ENCODE data around the gene CDK5. TPM values are rescaled to one million over a fixed set of nuclear protein-coding genes. Genes with fewer than 3 reads are reported as not detected.

The CDK5 gene
- total and polyA plus RNA-seq, 2 donors, result 8.9 to 19.8 TPM

GRCh38 chr7:151056666-151057505 lies 811 bp downstream of the CDK5 start:
- Histone ChIP-seq H3K27ac (ENCODE audit: low read depth in 1 of 2, low read length in 1 of 2) (no peak overlapping the region), H3K36me3 (ENCODE audit: control insufficient read depth in 2 of 2, insufficient read depth in 2 of 2, low read length in 1 of 2) (no peaks in the 10 kb centered on the region), H3K27me3 (ENCODE audit: control insufficient read depth in 2 of 2, insufficient read depth in 1 of 2, low read length in 1 of 2) (peaks cover 0 to 3% of the 10 kb centered on the region in 2 donors), H3K4me3 (ENCODE audit: low read length in 2 of 2) (peak overlapping the region; percentile 67 to 69), H3K9me3 (ENCODE audit: control insufficient read depth in 2 of 2, insufficient read depth in 1 of 2, low read length in 1 of 2) (no peaks in the 10 kb centered on the region), H3K4me1 (ENCODE audit: control insufficient read depth in 2 of 2, insufficient read depth in 2 of 2, low read length in 2 of 2) (peaks cover 27 to 39% of the 10 kb centered on the region in 2 donors)
- 68% methylated on average over 29 of the region's 29 CpGs for WGBS
- peak in 1 of 9 donors; percentile 10 for DNase-seq (ENCODE audit: low read depth in 6 of 9, low spot score in 9 of 9)

GRCh38 chr7:151056283-151056665 lies 1.4 kb downstream of the CDK5 start:
- H3K9me3 ChIP-seq (ENCODE audit: control insufficient read depth in 2 of 2, insufficient read depth in 1 of 2, low read length in 1 of 2), result no peaks in the 10 kb centered on the region
- H3K4me1 ChIP-seq (ENCODE audit: control insufficient read depth in 2 of 2, insufficient read depth in 2 of 2, low read length in 2 of 2), result peaks cover 28 to 41% of the 10 kb centered on the region in 2 donors
- no peak overlapping the region for H3K4me3 ChIP-seq (ENCODE audit: low read length in 2 of 2)
- 97% methylated on average over 6 of the region's 6 CpGs for WGBS
- no peaks in the 10 kb centered on the region for H3K36me3 ChIP-seq (ENCODE audit: control insufficient read depth in 2 of 2, insufficient read depth in 2 of 2, low read length in 1 of 2)
- peaks cover 0 to 7% of the 10 kb centered on the region in 2 donors for H3K27me3 ChIP-seq (ENCODE audit: control insufficient read depth in 2 of 2, insufficient read depth in 1 of 2, low read length in 1 of 2)
- no peak overlapping the region for H3K27ac ChIP-seq (ENCODE audit: low read depth in 1 of 2, low read length in 1 of 2)
- no peak for DNase-seq (ENCODE audit: low read depth in 6 of 9, low spot score in 9 of 9)

- no peak overlapping the region for H3K27ac ChIP-seq (ENCODE audit: low read depth in 1 of 2, low read length in 1 of 2)
- no peak overlapping the region for H3K4me3 ChIP-seq (ENCODE audit: low read length in 2 of 2)
- H3K36me3 ChIP-seq (ENCODE audit: control insufficient read depth in 2 of 2, insufficient read depth in 2 of 2, low read length in 1 of 2), result no peaks in the 10 kb centered on the region
- H3K4me1 ChIP-seq (ENCODE audit: control insufficient read depth in 2 of 2, insufficient read depth in 2 of 2, low read length in 2 of 2), result peaks cover 17 to 26% of the 10 kb centered on the region in 2 donors
- no peaks in the 10 kb centered on the region for H3K9me3 ChIP-seq (ENCODE audit: control insufficient read depth in 2 of 2, insufficient read depth in 1 of 2, low read length in 1 of 2)
- WGBS, result 99% methylated on average over 8 of the region's 8 CpGs
- H3K27me3 ChIP-seq (ENCODE audit: control insufficient read depth in 2 of 2, insufficient read depth in 1 of 2, low read length in 1 of 2), result peaks cover 7 to 27% of the 10 kb centered on the region in 2 donors
- no peak for DNase-seq (ENCODE audit: low read depth in 6 of 9, low spot score in 9 of 9)
These were observed 3.9 kb downstream of the CDK5 start for GRCh38 chr7:151053751-151054150.

- Histone ChIP-seq H3K9me3 (ENCODE audit: control insufficient read depth in 2 of 2, insufficient read depth in 1 of 2, low read length in 1 of 2) (no peaks in the 10 kb centered on the region), H3K4me3 (ENCODE audit: low read length in 2 of 2) (no peak overlapping the region), H3K27ac (ENCODE audit: low read depth in 1 of 2, low read length in 1 of 2) (no peak overlapping the region), H3K27me3 (ENCODE audit: control insufficient read depth in 2 of 2, insufficient read depth in 1 of 2, low read length in 1 of 2) (peaks cover 7 to 30% of the 10 kb centered on the region in 2 donors), H3K36me3 (ENCODE audit: control insufficient read depth in 2 of 2, insufficient read depth in 2 of 2, low read length in 1 of 2) (no peaks in the 10 kb centered on the region), H3K4me1 (ENCODE audit: control insufficient read depth in 2 of 2, insufficient read depth in 2 of 2, low read length in 2 of 2) (peaks cover 16 to 20% of the 10 kb centered on the region in 2 donors)
- 81% methylated on average over 4 of the region's 4 CpGs for WGBS
- no peak for DNase-seq (ENCODE audit: low read depth in 6 of 9, low spot score in 9 of 9)
These were observed 4.6 kb downstream of the CDK5 start for GRCh38 chr7:151053096-151053495.

GRCh38 chr7:151051108-151051507 lies 6.6 kb downstream of the CDK5 start:
- peak overlapping the region in 1 of 2 donors; percentile 20 for H3K4me3 ChIP-seq (ENCODE audit: low read length in 2 of 2)
- H3K36me3 ChIP-seq (ENCODE audit: control insufficient read depth in 2 of 2, insufficient read depth in 2 of 2, low read length in 1 of 2), result peaks cover 0 to 5% of the 10 kb centered on the region in 2 donors
- H3K27me3 ChIP-seq (ENCODE audit: control insufficient read depth in 2 of 2, insufficient read depth in 1 of 2, low read length in 1 of 2), result peaks cover 7 to 30% of the 10 kb centered on the region in 2 donors
- WGBS, result 2% methylated on average over 50 of the region's 50 CpGs
- peaks cover 4 to 12% of the 10 kb centered on the region in 2 donors for H3K4me1 ChIP-seq (ENCODE audit: control insufficient read depth in 2 of 2, insufficient read depth in 2 of 2, low read length in 2 of 2)
- DNase-seq (ENCODE audit: low read depth in 6 of 9, low spot score in 9 of 9), result peak; percentile 18 to 77 (median 48)
- H3K9me3 ChIP-seq (ENCODE audit: control insufficient read depth in 2 of 2, insufficient read depth in 1 of 2, low read length in 1 of 2), result no peaks in the 10 kb centered on the region
- no peak overlapping the region for H3K27ac ChIP-seq (ENCODE audit: low read depth in 1 of 2, low read length in 1 of 2)

- Histone ChIP-seq H3K27me3 (ENCODE audit: control insufficient read depth in 2 of 2, insufficient read depth in 1 of 2, low read length in 1 of 2) (peaks cover 7 to 30% of the 10 kb centered on the region in 2 donors), H3K9me3 (ENCODE audit: control insufficient read depth in 2 of 2, insufficient read depth in 1 of 2, low read length in 1 of 2) (no peaks in the 10 kb centered on the region), H3K4me1 (ENCODE audit: control insufficient read depth in 2 of 2, insufficient read depth in 2 of 2, low read length in 2 of 2) (peaks cover 4 to 12% of the 10 kb centered on the region in 2 donors), H3K36me3 (ENCODE audit: control insufficient read depth in 2 of 2, insufficient read depth in 2 of 2, low read length in 1 of 2) (peaks cover 3 to 23% of the 10 kb centered on the region in 2 donors), H3K27ac (ENCODE audit: low read depth in 1 of 2, low read length in 1 of 2) (no peak overlapping the region), H3K4me3 (ENCODE audit: low read length in 2 of 2) (no peak overlapping the region)
- no peak for DNase-seq (ENCODE audit: low read depth in 6 of 9, low spot score in 9 of 9)
- 96% methylated on average over 38 of the region's 38 CpGs for WGBS
These were observed 8.7 kb downstream of the CDK5 start for GRCh38 chr7:151048911-151049463.

- no peak within 1 kb of the TSS for H3K4me3 ChIP-seq (ENCODE audit: low read length in 2 of 2)
- H3K27ac ChIP-seq (ENCODE audit: low read depth in 1 of 2, low read length in 1 of 2), result no peak within 1 kb of the TSS
- WGBS, result 92% methylated on average over 22 of the region's 22 CpGs
- H3K27me3 ChIP-seq (ENCODE audit: control insufficient read depth in 2 of 2, insufficient read depth in 1 of 2, low read length in 1 of 2), result peaks cover 7 to 30% of the 10 kb centered on the region in 2 donors
- no peaks in the 10 kb centered on the region for H3K9me3 ChIP-seq (ENCODE audit: control insufficient read depth in 2 of 2, insufficient read depth in 1 of 2, low read length in 1 of 2)
- DNase-seq (ENCODE audit: low read depth in 6 of 9, low spot score in 9 of 9), result no peak
- H3K36me3 ChIP-seq (ENCODE audit: control insufficient read depth in 2 of 2, insufficient read depth in 2 of 2, low read length in 1 of 2), result peaks cover 4 to 30% of the 10 kb centered on the region in 2 donors
- H3K4me1 ChIP-seq (ENCODE audit: control insufficient read depth in 2 of 2, insufficient read depth in 2 of 2, low read length in 2 of 2), result peaks cover 4 to 9% of the 10 kb centered on the region in 2 donors
These were observed 9.5 kb downstream of the CDK5 start, which contains the start of gene ASIC3 for GRCh38 chr7:151047976-151048815. TSS of gene ASIC3 (plus strand) at chr7:151048531. CDS start at chr7:151048886, 355 bp downstream.

GRCh38 chr7:151046603-151047573 lies 10.8 kb downstream of the CDK5 start:
- Histone ChIP-seq H3K27ac (ENCODE audit: low read depth in 1 of 2, low read length in 1 of 2) (no peak overlapping the region), H3K9me3 (ENCODE audit: control insufficient read depth in 2 of 2, insufficient read depth in 1 of 2, low read length in 1 of 2) (no peaks in the 10 kb centered on the region), H3K36me3 (ENCODE audit: control insufficient read depth in 2 of 2, insufficient read depth in 2 of 2, low read length in 1 of 2) (peaks cover 4 to 36% of the 10 kb centered on the region in 2 donors), H3K27me3 (ENCODE audit: control insufficient read depth in 2 of 2, insufficient read depth in 1 of 2, low read length in 1 of 2) (peaks cover 7 to 27% of the 10 kb centered on the region in 2 donors), H3K4me1 (ENCODE audit: control insufficient read depth in 2 of 2, insufficient read depth in 2 of 2, low read length in 2 of 2) (peaks cover 4 to 8% of the 10 kb centered on the region in 2 donors), H3K4me3 (ENCODE audit: low read length in 2 of 2) (no peak overlapping the region)
- WGBS, result 75% methylated on average over 14 of the region's 14 CpGs
- no peak for DNase-seq (ENCODE audit: low read depth in 6 of 9, low spot score in 9 of 9)

Data from thymus (tissue), 11 donors.